ENCODE results near the gene GINM1. TPM values are rescaled to one million over a fixed set of nuclear protein-coding genes. Genes with fewer than 3 reads are reported as not detected.

GINM1 gene
- polyA plus RNA-seq, 1 donor from 2014 or later, result 46.7 TPM

DNA sequence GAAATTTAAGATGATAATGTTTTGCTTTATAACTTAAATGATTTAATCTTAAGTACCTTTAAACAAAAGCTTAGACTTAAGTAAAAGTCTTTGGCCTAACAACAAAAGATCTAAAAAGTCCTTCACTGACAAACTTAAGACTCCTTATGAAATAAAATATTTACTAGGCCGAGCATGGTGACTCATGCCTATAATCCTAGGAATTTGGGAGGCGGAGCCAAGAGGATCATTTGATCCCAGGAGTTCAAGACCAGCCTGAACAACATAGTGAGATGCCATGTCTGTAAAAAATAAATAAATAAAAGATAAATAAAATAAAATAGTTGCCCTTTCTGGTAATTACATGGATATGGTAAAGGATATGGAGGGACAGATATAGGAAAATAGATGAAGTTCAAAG, 69.9 kb downstream of the GINM1 start:
- Mint-ChIP-seq H3K36me3 (peaks cover 7% of the 10 kb centered on the region), H3K9me3 (no peaks in the 10 kb centered on the region), H3K4me1 (peaks cover 0 to 6% (median 3%) of the 10 kb centered on the region in 3 donors), H3K27me3 (no peaks in the 10 kb centered on the region), H3K27ac (no peak overlapping the region), H3K4me3 (no peak overlapping the region)

Other genes with a start within 250 kb of the GINM1 start
- 8.1 TPM for gene TAB2, start 248.7 kb upstream of the GINM1 start, polyA plus RNA-seq
- 0.79 TPM for gene SUMO4, start 166.1 kb upstream of the GINM1 start, polyA plus RNA-seq
- gene ZC3H12D, start 81.4 kb upstream of the GINM1 start, polyA plus RNA-seq, result 8.2 TPM
- 11.1 TPM for gene PPIL4, start 20.3 kb upstream of the GINM1 start, polyA plus RNA-seq
- gene KATNA1, start 82.3 kb downstream of the GINM1 start, polyA plus RNA-seq, result 21.8 TPM
- gene LATS1, start 151.7 kb downstream of the GINM1 start, polyA plus RNA-seq, result 12.4 TPM
- gene NUP43, start 180.2 kb downstream of the GINM1 start, polyA plus RNA-seq, result 5.0 TPM
- gene PCMT1, start 183.4 kb downstream of the GINM1 start, polyA plus RNA-seq, result 116 TPM

Measured in IgD-negative memory B cell (primary cell).